Skeletal muscle satellite cell (primary cell): ENCODE measurements around the gene SH3YL1.

Experiments used
- H3K27me3 ChIP-seq: 2 replicates; pipeline ENCODE4 v1.7.0; 2013; ENCODE audit warnings: low read length; ENCODE audit not compliant: control insufficient read depth, insufficient read depth
- H3K36me3 ChIP-seq: 2 replicates; pipeline ENCODE4 v1.7.0; 2013; ENCODE audit warnings: mild to moderate bottlenecking, control low read depth, low read length; ENCODE audit not compliant: insufficient read depth
- H3K4me1 ChIP-seq: 2 replicates; pipeline ENCODE4 v1.7.0; 2013; ENCODE audit warnings: low read length; ENCODE audit not compliant: control insufficient read depth, insufficient read depth
- H3K4me2 ChIP-seq: 2 replicates; pipeline ENCODE4 v1.7.0; 2013; ENCODE audit warnings: mild to moderate bottlenecking, low read length
- H3K4me3 ChIP-seq: 2 replicates; pipeline ENCODE4 v1.7.0; 2013; ENCODE audit warnings: low read length
- H3K9ac ChIP-seq: 2 replicates; pipeline ENCODE4 v1.7.0; 2013; ENCODE audit warnings: mild to moderate bottlenecking, low read depth, low read length, moderate library complexity
- H3K9me3 ChIP-seq: replicated peaks from 2 replicates; pipeline ENCODE4 v1.7.0; 2013; ENCODE audit warnings: mild to moderate bottlenecking, control low read depth, low read length

Gene SH3YL1

GRCh38 chr2:287911-288757 lies 24.3 kb upstream of the SH3YL1 start, which contains the start of gene ALKAL2:
TSS of gene ALKAL2 (minus strand) at chr2:288091. CDS start at chr2:287835, 256 bp downstream.
- H3K4me3 ChIP-seq, result peak within 1 kb of the TSS; percentile 35
- peaks cover 40% of the 10 kb centered on the region for H3K27me3 ChIP-seq

GRCh38 chr2:287471-287885 lies 23.6 kb upstream of the SH3YL1 start:
- peak overlapping the region; percentile 35 for H3K4me3 ChIP-seq

More at GRCh38 chr2:287911-288757, 24.3 kb upstream of the SH3YL1 start, which contains the start of gene ALKAL2:
- Histone ChIP-seq H3K9ac (no peak within 1 kb of the TSS), H3K4me1 (peaks cover 15% of the 10 kb centered on the region), H3K36me3 (no peaks in the 10 kb centered on the region), H3K4me2 (peak within 1 kb of the TSS; percentile 72), H3K9me3 (no peaks in the 10 kb centered on the region)

GRCh38 chr2:286774-287392 lies 23.1 kb upstream of the SH3YL1 start:
- Histone ChIP-seq H3K4me3 (no peak overlapping the region), H3K9ac (no peak overlapping the region), H3K36me3 (peaks cover 5% of the 10 kb centered on the region), H3K4me2 (peak overlapping the region; percentile 72), H3K9me3 (no peaks in the 10 kb centered on the region), H3K4me1 (peaks cover 15% of the 10 kb centered on the region), H3K27me3 (peaks cover 34% of the 10 kb centered on the region)

More at GRCh38 chr2:287471-287885, 23.6 kb upstream of the SH3YL1 start:
- Histone ChIP-seq H3K36me3 (no peaks in the 10 kb centered on the region), H3K9me3 (no peaks in the 10 kb centered on the region), H3K4me1 (peaks cover 15% of the 10 kb centered on the region), H3K27me3 (peaks cover 38% of the 10 kb centered on the region), H3K9ac (no peak overlapping the region), H3K4me2 (peak overlapping the region; percentile 72)

GRCh38 chr2:286035-286434 lies 22.2 kb upstream of the SH3YL1 start:
- Histone ChIP-seq H3K9ac (no peak overlapping the region), H3K4me2 (no peak overlapping the region), H3K36me3 (peaks cover 12% of the 10 kb centered on the region), H3K4me3 (no peak overlapping the region), H3K9me3 (no peaks in the 10 kb centered on the region), H3K4me1 (peaks cover 15% of the 10 kb centered on the region), H3K27me3 (peaks cover 28% of the 10 kb centered on the region)

GRCh38 chr2:285531-285930 lies 21.7 kb upstream of the SH3YL1 start:
- Histone ChIP-seq H3K4me2 (no peak overlapping the region), H3K9me3 (no peaks in the 10 kb centered on the region), H3K9ac (no peak overlapping the region), H3K27me3 (peaks cover 24% of the 10 kb centered on the region), H3K4me3 (no peak overlapping the region), H3K4me1 (peaks cover 15% of the 10 kb centered on the region), H3K36me3 (peaks cover 17% of the 10 kb centered on the region)

GRCh38 chr2:284896-285492 lies 21.2 kb upstream of the SH3YL1 start:
- no peak overlapping the region for H3K9ac ChIP-seq
- peaks cover 20% of the 10 kb centered on the region for H3K36me3 ChIP-seq
- H3K9me3 ChIP-seq, result no peaks in the 10 kb centered on the region
- H3K4me3 ChIP-seq, result no peak overlapping the region
- peaks cover 18% of the 10 kb centered on the region for H3K27me3 ChIP-seq
- H3K4me2 ChIP-seq, result no peak overlapping the region
- peaks cover 14% of the 10 kb centered on the region for H3K4me1 ChIP-seq

- Histone ChIP-seq H3K27me3 (peaks cover 12% of the 10 kb centered on the region), H3K4me3 (no peak overlapping the region), H3K9me3 (no peaks in the 10 kb centered on the region), H3K4me2 (no peak overlapping the region), H3K36me3 (peaks cover 28% of the 10 kb centered on the region), H3K9ac (no peak overlapping the region), H3K4me1 (peaks cover 6% of the 10 kb centered on the region)
Observed at GRCh38 chr2:283996-284794, 20.4 kb upstream of the SH3YL1 start.

- Histone ChIP-seq H3K36me3 (peaks cover 41% of the 10 kb centered on the region), H3K4me1 (peaks cover 4% of the 10 kb centered on the region), H3K4me3 (no peak overlapping the region), H3K27me3 (peaks cover 9% of the 10 kb centered on the region), H3K9me3 (no peaks in the 10 kb centered on the region), H3K4me2 (no peak overlapping the region), H3K9ac (no peak overlapping the region)
Observed at GRCh38 chr2:282371-283263, 18.8 kb upstream of the SH3YL1 start.

GRCh38 chr2:281381-281780 lies 17.5 kb upstream of the SH3YL1 start:
- peaks cover 49% of the 10 kb centered on the region for H3K36me3 ChIP-seq
- H3K4me3 ChIP-seq, result no peak overlapping the region
- H3K9ac ChIP-seq, result no peak overlapping the region
- no peaks in the 10 kb centered on the region for H3K9me3 ChIP-seq
- H3K27me3 ChIP-seq, result no peaks in the 10 kb centered on the region
- no peak overlapping the region for H3K4me2 ChIP-seq
- no peaks in the 10 kb centered on the region for H3K4me1 ChIP-seq

- Histone ChIP-seq H3K36me3 (peaks cover 56% of the 10 kb centered on the region), H3K9me3 (no peaks in the 10 kb centered on the region), H3K4me1 (no peaks in the 10 kb centered on the region), H3K4me2 (no peak overlapping the region), H3K4me3 (no peak overlapping the region), H3K9ac (no peak overlapping the region), H3K27me3 (no peaks in the 10 kb centered on the region)
Observed at GRCh38 chr2:280650-281110, 16.8 kb upstream of the SH3YL1 start.
